OCI-LY3 (cell line): ENCODE measurements around the gene NDUFAF3.

Experiments used
- CTCF ChIP-seq: fragments of 200-600, 300-600 bp; sonication (generic); IDR thresholded peaks from 2 replicates; pipeline ENCODE4 v1.5.1; 2014; ENCODE audit warnings: antibody characterized with exemption, low read length, low read depth
- EZH2phosphoT487 ChIP-seq: fragments of 200-600 bp; shearing (Covaris generic); IDR thresholded peaks from 2 replicates; pipeline ENCODE4 v1.6.1; 2018; ENCODE audit warnings: antibody characterized with exemption, mixed run types, low read depth

DNA sequence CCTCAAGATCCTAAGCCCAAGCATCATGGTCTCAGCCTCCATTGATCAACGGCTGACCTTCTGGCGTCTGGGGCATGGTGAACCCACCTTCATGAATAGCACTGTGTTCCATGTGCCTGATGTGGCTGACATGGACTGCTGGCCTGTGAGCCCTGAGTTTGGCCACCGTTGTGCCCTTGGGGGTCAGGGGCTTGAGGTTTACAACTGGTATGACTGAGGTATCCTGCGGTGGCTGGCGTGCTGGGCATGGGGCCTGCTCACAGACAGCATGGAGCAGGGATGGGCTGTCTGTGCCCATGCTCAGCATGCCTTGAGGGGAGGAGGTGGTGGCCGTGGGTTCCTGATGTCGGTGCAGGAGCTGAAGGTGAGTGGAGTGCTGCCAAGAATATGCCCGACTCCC, 6.8 kb upstream of the NDUFAF3 start:
- TF ChIP-seq CTCF (no peak), EZH2phosphoT487 (no peak)
